Brain microvascular endothelial cell (primary cell): ENCODE data around the gene STK10.
A peak's percentile ranks its signal among the peaks of the same experiment; 100 is the strongest.

Source experiments
- DNase-seq: peaks from one replicate; pipeline ENCODE4 v3.0.0-alpha.2; 2020
- H3K27ac ChIP-seq: fragments of 250-450 bp; sonication (Bioruptor Pico); 2 replicates; pipeline ENCODE4 v1.5.1; 2020; ENCODE audit warnings: mild to moderate bottlenecking, moderate library complexity
- H3K27me3 ChIP-seq: fragments of 250-450 bp; sonication (Bioruptor Pico); replicated peaks from 2 replicates; pipeline ENCODE4 v1.5.1; 2020; ENCODE audit warnings: mild to moderate bottlenecking
- H3K36me3 ChIP-seq: fragments of 250-450 bp; sonication (Bioruptor Pico); replicated peaks from 2 replicates; pipeline ENCODE4 v1.5.1; 2020; ENCODE audit warnings: mild to moderate bottlenecking
- H3K4me3 ChIP-seq: 2 replicates; pipeline ENCODE4 v1.5.1; 2011; ENCODE audit warnings: low read depth, mild to moderate bottlenecking, control low read depth, low read length, moderate library complexity
- CTCF ChIP-seq: IDR thresholded peaks from 2 replicates; pipeline ENCODE4 v1.5.1; 2011; ENCODE audit warnings: low read depth, mild to moderate bottlenecking, moderate library complexity, low read length, control low read depth, inconsistent platforms; ENCODE audit errors: missing control alignments
- in situ Hi-C: cut with HindIII; loops from 2 replicates; pipeline ENCODE4 v1.10.0; 2017; ENCODE audit warnings: low sequenced_read_pairs, low pct_ligation_motif_present

The STK10 gene

GRCh38 chr5:172188033-172188892 is at the start of gene STK10:
Gene STK10, minus strand, starts transcription at chr5:172188224. Its CDS starts 182 bp downstream, at chr5:172188042.
- in situ Hi-C loops, result no loop called here
- peak; percentile 78 for DNase-seq
- Histone ChIP-seq H3K4me3 (peak within 1 kb of the TSS; percentile 94), H3K36me3 (no peaks in the 10 kb centered on the region), H3K27ac (peak within 1 kb of the TSS; percentile 26), H3K27me3 (no peaks in the 10 kb centered on the region)
- peak; percentile 77 for TF ChIP-seq CTCF

- no peak overlapping the region for H3K4me3 ChIP-seq
- no peaks in the 10 kb centered on the region for H3K27me3 ChIP-seq
- TF ChIP-seq CTCF, result no peak
- H3K36me3 ChIP-seq, result peaks cover 2% of the 10 kb centered on the region
- H3K27ac ChIP-seq, result no peak overlapping the region
- DNase-seq, result peak; percentile 18
- in situ Hi-C loops, result no loop called here
These were observed 48.1 kb upstream of the STK10 start for GRCh38 chr5:172235827-172236736.

- in situ Hi-C loops, result no loop called here
- no peak for TF ChIP-seq CTCF
- Histone ChIP-seq H3K27me3 (no peaks in the 10 kb centered on the region), H3K36me3 (peaks cover 6% of the 10 kb centered on the region), H3K27ac (no peak overlapping the region), H3K4me3 (no peak overlapping the region)
- DNase-seq, result no peak
These were observed 47.2 kb upstream of the STK10 start for GRCh38 chr5:172235132-172235780.

- Histone ChIP-seq H3K27ac (no peak overlapping the region), H3K36me3 (peaks cover 10% of the 10 kb centered on the region), H3K4me3 (no peak overlapping the region), H3K27me3 (no peaks in the 10 kb centered on the region)
- TF ChIP-seq CTCF, result no peak
- in situ Hi-C loops, result no loop called here
- DNase-seq, result no peak
These were observed 46.0 kb upstream of the STK10 start for GRCh38 chr5:172234031-172234430.

- in situ Hi-C loops, result no loop called here
- Histone ChIP-seq H3K36me3 (peaks cover 10% of the 10 kb centered on the region), H3K27me3 (no peaks in the 10 kb centered on the region), H3K27ac (no peak overlapping the region), H3K4me3 (no peak overlapping the region)
- no peak for TF ChIP-seq CTCF
- no peak for DNase-seq
These were observed 41.9 kb upstream of the STK10 start for GRCh38 chr5:172229904-172230303.
